Inflammatory macrophage treated with lipopolysaccharide for 1 hour (primary cell): Measurements from ENCODE around the gene HNRNPU.

Source experiments
- DNase-seq, 2 donors: peaks; one replicate each; pipeline ENCODE4 v3.0.0-alpha.2; 2020 to 2022

The HNRNPU gene

DNA sequence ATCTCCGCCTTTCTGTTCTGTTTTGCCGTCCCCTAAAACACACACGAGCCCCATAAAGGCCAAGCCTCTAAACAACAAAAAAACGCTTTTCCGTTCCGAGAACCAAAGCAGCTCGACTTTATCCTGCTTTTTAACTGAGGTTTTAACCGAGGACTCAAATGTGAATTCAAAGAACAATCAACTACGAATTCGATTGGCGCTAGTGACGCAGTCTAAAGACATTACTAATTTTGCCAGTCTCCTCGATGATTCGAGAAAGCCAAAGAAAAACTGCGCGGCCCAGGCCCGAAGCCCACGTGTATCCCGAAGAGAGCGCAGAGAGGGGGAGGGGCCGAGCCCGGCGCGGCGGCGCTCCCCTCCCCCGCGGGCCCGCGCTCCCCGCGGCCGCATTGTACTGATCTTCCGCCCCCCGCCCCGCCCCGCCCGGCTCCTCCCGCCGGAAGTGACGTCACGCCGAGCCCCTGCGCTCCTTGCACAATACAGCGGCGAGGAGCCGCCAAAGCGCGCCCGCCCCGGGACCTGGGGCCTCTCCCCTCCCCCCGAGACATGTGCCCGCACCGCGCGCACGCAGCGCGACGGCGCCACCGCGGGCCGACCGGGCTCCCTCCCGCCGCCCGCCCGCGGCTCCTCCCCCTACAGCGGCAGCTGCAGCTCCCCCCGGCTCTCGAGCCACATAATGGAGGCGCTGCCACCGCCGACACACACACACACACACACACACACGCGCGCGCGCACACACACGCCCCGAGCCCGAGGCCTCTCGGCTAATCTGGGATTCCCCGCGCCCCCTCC is 1.4 kb downstream of the HNRNPU start:
- peak; percentile 85 to 95 for DNase-seq

DNA sequence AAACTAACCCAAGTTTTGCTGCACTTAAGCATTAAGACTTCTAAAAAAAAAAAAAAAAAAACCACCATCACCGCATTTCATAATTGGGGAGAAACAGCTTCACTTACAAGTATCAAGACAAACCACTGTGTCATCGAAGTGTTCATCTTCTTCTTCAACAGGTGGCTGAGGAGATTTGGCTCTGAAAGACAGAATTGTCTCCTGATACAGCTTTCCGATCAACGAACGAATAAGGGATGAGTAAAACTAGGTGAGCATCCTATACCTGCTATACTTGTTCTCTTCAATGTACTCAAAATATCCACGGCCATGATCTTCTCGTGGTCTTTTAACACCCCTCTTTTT is 2.0 kb downstream of the HNRNPU start:
- DNase-seq: no peak

- no peak for DNase-seq
These were observed 2.7 kb downstream of the HNRNPU start for GRCh38 chr1:244861683-244862082.

DNA sequence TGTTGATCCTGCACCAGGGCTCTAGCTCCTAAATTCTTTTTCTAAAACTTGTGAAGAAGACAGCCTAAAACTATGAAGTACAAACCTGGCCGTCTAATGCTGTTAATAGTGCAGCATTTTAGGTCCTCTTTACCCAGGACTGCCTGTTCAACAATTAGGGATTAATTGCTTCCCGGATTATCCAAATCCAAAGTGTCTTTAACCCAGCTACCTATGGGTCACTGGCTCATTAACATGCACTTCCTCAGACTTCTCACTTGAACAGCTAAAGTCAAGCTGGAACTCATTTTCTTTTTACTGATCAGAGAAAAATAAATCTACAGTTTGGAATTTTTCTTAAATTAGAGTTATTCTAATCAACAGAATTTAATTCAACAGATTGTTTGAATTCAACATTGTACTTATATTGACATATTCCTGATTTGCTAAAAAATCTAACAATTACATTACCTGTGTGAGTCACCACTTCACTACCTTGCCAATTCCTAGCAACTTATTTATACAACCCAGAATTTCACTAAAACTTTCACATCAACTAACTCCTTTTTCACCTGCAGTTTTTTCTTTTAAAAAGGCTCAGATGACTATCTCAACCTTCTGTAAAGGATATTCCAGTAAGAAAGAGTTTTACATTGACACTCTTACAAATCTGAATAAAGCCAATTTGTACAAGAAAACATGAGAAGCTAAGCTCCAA is 3.3 kb downstream of the HNRNPU start:
- DNase-seq: no peak

DNA sequence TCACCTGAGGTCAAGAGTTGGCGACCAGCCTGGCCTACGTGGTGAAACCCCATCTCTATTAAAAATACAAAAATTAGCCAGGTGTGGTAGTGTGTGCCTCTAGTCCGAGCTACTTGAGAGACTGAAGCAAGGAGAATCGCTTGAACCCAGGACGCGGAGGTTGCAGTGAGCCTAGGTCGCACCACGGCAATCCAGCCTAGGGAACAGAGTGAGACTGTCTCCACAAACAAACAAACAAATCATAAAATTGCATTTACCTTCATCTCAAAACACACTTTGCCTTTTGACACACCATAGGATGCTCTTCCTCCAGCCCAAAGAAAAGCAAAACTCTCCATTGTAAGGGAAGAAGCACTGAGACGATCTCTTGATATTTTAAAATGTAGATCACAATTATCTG is 4.3 kb downstream of the HNRNPU start:
- no peak for DNase-seq

- DNase-seq: no peak
These were observed 6.0 kb downstream of the HNRNPU start for GRCh38 chr1:244858357-244858756.

GRCh38 chr1:244857761-244858160 is 6.6 kb downstream of the HNRNPU start:
- no peak for DNase-seq

DNA sequence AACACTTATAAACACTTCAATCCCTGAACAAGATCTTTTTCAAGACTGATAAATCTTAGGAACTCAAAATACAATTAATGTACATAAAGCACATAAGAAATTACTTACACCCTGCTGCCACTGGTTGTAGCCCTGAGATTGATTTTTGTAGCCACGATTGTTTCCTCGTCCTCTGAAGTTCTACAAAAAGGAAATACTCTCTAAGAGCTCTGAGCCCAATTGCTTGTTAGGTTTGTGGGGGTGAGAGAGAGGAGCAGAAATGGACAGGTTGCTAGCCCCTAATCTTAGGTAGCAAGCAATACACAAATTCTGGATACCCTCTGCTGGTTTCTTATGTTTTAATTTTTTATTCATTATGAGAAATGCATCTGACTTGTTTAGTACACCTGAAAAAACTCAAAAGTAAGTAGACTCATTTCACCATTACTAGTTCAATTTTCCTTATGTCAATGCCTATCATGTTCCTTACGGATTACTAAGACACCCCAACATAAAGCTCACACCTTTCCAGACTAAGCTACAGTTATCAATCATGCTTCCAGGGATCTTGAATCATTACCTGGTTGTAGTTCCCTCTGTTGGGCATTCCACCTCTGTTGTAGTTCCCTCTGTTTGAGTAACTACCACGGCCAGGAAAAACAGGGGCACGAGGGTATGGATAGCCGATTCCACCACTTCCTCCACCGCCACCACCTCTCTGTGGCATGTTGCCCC is 9.3 kb downstream of the HNRNPU start:
- DNase-seq: no peak

GRCh38 chr1:244854166-244854565 is 10.2 kb downstream of the HNRNPU start:
- no peak for DNase-seq

GRCh38 chr1:244852694-244853093 is 11.6 kb downstream of the HNRNPU start:
- DNase-seq: no peak

GRCh38 chr1:244851546-244852231 is 12.7 kb downstream of the HNRNPU start:
- no peak for DNase-seq

GRCh38 chr1:244850896-244851295 is 13.4 kb downstream of the HNRNPU start:
- no peak for DNase-seq

DNA sequence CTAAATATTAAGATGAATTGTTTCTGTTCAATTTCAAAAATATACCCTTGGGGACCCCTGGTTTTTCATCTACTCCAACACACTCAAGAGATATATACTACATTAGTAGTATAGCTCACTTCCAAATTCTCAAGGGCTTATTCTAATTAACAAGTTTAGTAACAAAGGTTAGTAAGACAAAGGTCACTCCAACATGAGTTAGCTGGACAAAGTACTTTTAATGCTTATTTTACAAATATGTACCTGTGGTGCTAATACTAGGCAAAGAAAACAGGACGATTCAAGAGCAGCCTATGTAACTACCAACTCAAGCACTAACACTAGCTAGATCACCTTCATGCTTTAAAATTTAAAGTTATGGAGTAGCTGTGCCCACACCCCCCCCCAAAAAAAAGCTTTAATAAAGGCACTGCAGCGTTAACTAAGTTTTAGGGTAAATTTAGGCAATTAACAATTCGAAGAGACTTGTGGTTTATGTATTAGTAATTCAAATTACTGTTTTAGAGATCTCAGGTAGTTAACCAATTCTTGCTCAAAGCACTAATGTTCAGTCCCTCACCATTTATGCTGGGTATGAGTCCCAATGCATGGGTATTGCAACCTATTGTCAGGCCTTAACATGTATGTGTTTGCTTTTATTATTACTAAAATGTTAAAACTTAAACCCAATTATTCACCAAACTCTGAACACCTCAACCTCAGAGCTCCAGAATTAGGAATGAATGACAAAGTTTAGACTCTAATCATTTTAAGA is 14.1 kb downstream of the HNRNPU start:
- no peak for DNase-seq

DNA sequence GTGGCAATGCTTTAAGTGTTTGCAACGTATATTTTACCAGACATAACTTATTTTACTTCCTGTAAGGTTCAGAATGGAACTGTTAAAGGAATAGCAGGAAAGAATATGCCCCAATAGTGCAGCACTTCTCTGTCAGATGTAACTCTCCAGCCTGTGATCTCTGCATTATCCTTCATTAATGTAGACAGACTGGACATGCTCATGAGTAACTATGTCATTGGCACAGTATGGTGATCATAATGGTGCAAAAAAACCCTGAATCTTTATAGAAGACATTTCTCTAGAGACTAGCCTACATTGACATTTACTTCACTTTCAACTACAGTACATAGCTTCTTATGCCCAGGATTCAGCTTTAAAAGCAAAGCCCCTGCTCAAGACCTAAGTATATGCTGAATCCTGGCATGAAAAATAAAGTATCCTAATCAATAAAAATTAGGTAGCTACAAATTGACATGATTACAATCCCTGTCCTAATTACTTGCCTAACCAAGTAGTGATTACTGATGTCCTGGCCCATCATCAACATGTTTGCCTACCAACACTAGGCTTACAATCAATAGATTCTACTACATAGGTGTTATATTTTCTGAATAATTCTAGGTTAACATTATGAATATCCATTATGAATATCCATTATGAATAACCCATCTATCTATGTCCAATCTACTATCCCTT is 15.0 kb downstream of the HNRNPU start:
- DNase-seq: no peak

GRCh38 chr1:244846653-244847052 is 17.7 kb downstream of the HNRNPU start:
- DNase-seq: no peak

- DNase-seq: no peak
These were observed 19.9 kb downstream of the HNRNPU start for GRCh38 chr1:244844155-244845121.

- no peak for DNase-seq
These were observed 21.0 kb downstream of the HNRNPU start for GRCh38 chr1:244843148-244843978.

DNA sequence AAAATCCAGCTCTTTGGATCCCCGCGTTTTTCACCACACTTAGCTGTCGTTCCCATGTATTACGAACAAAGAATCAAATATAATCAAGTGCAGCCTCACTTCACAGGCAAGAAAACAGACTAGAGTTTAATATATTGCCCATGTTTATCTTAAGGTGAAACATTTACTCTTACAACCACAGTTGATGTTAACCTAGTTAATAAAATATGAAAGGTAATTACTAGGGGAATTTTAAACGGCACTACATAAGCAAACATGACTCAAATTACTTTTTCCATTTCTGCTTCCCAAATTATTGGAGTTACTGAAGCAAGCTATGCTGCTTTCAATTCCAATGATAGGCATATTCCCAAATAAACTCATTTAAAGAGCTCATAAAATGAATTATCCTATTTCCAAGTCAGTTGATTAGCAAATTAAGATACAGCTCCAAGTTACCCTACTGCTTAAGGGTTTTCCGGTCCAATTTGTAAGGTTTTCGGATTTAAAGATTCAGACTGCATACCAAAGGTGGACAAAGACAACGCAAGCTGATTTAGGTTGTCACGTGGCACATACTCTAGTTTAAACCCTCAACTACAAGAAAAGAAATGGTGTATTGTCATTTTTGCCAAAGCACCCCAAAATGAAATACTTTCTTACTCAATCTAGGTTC is 22.9 kb downstream of the HNRNPU start:
- DNase-seq: no peak

DNA sequence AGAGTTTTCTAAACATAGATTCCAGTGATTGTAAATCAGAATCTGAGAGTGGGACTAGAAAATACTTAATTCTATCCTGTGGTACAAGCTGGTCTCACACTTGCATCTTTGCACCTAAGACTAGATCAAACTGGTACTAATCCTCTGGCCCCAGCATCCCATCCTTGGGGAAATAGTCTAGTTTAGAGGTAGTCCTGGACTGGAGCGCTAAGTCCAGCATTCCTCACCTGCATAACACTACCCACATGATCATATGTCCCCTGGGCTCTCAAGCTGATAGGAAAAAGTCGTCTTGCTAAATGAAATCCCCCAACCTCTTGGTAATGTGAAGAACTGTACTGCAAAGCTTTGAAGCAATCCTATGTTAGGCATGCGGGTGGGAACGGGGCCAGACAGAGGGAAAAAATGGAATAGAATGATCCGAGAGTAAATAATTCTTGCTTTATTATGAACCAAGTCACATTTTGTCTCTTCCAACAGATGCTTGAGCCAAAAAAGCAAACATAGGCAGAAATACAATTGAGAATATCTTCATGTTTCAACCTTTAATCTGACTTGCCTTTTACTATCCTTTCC is 24.0 kb downstream of the HNRNPU start:
- DNase-seq: no peak
